ENCODE data around the gene CFAP74. TPM values are rescaled to one million over a fixed set of nuclear protein-coding genes. Genes with fewer than 3 reads are reported as not detected.

The CFAP74 gene
- total and polyA plus RNA-seq, 9 of the 15 experiments (the other 6 are each of a cell fraction or from before 2014, with no cell fraction given) = 0.03 to 0.15 (median 0.05) TPM; not detected in 6

DNA sequence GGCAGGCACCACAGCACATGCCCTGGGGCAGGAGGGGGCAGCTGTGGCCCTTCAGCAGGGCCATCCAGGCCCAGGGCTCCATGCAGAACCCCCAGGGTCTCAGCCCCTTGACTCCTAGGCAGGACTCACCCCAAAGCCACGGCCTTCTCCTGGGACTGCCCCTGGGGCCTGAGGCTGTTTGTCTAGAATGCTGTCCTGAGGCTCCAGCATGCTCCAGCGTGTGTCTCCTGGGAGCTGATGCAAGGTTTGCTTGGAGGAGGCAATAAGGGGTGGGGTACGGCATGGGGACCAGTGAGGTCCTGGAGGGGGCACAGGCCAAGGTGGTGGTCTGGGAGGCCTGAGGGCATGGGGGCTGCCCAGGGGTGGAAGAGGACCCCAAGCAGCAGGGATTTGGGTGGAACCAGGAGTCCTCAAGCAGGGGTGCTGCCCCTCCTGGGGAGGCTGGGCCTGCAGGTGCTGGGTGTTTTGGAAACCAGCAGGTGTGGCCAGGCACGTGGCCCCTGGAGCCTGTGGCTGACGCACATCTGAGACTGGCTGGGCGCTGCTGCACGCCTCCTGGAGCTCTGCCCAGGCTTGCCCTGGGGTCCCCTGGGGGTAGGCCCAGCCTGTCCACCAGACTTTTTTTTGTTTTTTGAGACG is 96.4 kb downstream of the CFAP74 start (continued):
- TF ChIP-seq, protein P1, sequence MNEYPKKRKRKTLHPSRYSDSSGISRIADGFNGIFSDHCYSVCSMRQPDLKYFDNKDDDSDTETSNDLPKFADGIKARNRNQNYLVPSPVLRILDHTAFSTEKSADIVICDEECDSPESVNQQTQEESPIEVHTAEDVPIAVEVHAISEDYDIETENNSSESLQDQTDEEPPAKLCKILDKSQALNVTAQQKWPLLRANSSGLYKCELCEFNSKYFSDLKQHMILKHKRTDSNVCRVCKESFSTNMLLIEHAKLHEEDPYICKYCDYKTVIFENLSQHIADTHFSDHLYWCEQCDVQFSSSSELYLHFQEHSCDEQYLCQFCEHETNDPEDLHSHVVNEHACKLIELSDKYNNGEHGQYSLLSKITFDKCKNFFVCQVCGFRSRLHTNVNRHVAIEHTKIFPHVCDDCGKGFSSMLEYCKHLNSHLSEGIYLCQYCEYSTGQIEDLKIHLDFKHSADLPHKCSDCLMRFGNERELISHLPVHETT (CRISPR knock-in tag; conservative IDR thresholded peaks at IDR 0.05 in 1 of 2, IDR thresholded peaks at IDR 0.05 in 1 of 2) = no peak
- TF ChIP-seq ZNF217 (CRISPR knock-in tag; IDR thresholded peaks at IDR 0.05) (no peak), ZNF444 (CRISPR knock-in tag; IDR thresholded peaks at IDR 0.05) (no peak), SMAD4 (CRISPR knock-in tag; conservative IDR thresholded peaks at IDR 0.05) (peak; percentile 91; the same call in 1 of the 2 replicates), PRMT5 (CRISPR knock-in tag; IDR thresholded peaks at IDR 0.05) (no peak), RBM14 (IDR thresholded peaks at IDR 0.05; ENCODE audit: borderline replicate concordance, insufficient read depth, low read depth, low read length) (no peak), DMBX1 (CRISPR knock-in tag; IDR thresholded peaks at IDR 0.05; ENCODE audit: borderline replicate concordance) (peak; percentile 87; the same call in 1 of the 2 replicates)
- TF ChIP-seq, protein P2, sequence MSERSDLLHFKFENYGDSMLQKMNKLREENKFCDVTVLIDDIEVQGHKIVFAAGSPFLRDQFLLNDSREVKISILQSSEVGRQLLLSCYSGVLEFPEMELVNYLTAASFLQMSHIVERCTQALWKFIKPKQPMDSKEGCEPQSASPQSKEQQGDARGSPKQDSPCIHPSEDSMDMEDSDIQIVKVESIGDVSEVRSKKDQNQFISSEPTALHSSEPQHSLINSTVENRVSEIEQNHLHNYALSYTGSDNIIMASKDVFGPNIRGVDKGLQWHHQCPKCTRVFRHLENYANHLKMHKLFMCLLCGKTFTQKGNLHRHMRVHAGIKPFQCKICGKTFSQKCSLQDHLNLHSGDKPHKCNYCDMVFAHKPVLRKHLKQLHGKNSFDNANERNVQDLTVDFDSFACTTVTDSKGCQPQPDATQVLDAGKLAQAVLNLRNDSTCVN (CRISPR knock-in tag; IDR thresholded peaks at IDR 0.05) = no peak
- TF ChIP-seq, protein P3, sequence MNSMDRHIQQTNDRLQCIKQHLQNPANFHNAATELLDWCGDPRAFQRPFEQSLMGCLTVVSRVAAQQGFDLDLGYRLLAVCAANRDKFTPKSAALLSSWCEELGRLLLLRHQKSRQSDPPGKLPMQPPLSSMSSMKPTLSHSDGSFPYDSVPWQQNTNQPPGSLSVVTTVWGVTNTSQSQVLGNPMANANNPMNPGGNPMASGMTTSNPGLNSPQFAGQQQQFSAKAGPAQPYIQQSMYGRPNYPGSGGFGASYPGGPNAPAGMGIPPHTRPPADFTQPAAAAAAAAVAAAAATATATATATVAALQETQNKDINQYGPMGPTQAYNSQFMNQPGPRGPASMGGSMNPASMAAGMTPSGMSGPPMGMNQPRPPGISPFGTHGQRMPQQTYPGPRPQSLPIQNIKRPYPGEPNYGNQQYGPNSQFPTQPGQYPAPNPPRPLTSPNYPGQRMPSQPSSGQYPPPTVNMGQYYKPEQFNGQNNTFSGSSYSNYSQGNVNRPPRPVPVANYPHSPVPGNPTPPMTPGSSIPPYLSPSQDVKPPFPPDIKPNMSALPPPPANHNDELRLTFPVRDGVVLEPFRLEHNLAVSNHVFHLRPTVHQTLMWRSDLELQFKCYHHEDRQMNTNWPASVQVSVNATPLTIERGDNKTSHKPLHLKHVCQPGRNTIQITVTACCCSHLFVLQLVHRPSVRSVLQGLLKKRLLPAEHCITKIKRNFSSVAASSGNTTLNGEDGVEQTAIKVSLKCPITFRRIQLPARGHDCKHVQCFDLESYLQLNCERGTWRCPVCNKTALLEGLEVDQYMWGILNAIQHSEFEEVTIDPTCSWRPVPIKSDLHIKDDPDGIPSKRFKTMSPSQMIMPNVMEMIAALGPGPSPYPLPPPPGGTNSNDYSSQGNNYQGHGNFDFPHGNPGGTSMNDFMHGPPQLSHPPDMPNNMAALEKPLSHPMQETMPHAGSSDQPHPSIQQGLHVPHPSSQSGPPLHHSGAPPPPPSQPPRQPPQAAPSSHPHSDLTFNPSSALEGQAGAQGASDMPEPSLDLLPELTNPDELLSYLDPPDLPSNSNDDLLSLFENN (IDR thresholded peaks at IDR 0.05; ENCODE audit: low read depth in 2 of 2, low read length in 2 of 2) = no peak
- TF ChIP-seq, protein P4, sequence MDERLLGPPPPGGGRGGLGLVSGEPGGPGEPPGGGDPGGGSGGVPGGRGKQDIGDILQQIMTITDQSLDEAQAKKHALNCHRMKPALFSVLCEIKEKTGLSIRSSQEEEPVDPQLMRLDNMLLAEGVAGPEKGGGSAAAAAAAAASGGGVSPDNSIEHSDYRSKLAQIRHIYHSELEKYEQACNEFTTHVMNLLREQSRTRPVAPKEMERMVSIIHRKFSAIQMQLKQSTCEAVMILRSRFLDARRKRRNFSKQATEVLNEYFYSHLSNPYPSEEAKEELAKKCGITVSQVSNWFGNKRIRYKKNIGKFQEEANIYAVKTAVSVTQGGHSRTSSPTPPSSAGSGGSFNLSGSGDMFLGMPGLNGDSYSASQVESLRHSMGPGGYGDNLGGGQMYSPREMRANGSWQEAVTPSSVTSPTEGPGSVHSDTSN (CRISPR knock-in tag; IDR thresholded peaks at IDR 0.05; ENCODE audit: low read depth) = no peak
- TF ChIP-seq, protein P4 (tag; conservative IDR thresholded peaks at IDR 0.05; ENCODE audit: low read depth) = no peak
- TF ChIP-seq, protein P5, sequence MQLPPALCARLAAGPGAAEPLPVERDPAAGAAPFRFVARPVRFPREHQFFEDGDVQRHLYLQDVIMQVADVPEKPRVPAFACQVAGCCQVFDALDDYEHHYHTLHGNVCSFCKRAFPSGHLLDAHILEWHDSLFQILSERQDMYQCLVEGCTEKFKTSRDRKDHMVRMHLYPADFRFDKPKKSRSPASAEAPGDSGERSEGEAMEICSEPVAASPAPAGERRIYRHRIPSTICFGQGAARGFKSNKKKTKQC (CRISPR knock-in tag; IDR thresholded peaks at IDR 0.05) = peak; percentile 14; the same call in 1 of the 2 replicates
- TF ChIP-seq, protein P6, sequence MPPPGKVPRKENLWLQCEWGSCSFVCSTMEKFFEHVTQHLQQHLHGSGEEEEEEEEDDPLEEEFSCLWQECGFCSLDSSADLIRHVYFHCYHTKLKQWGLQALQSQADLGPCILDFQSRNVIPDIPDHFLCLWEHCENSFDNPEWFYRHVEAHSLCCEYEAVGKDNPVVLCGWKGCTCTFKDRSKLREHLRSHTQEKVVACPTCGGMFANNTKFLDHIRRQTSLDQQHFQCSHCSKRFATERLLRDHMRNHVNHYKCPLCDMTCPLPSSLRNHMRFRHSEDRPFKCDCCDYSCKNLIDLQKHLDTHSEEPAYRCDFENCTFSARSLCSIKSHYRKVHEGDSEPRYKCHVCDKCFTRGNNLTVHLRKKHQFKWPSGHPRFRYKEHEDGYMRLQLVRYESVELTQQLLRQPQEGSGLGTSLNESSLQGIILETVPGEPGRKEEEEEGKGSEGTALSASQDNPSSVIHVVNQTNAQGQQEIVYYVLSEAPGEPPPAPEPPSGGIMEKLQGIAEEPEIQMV (tag; conservative IDR thresholded peaks at IDR 0.05; ENCODE audit: low read depth) = no peak
